ENCODE data around the gene RBM22. TPM values are rescaled to one million over a fixed set of nuclear protein-coding genes. Genes with fewer than 3 reads are reported as not detected.

Gene RBM22
- total and polyA plus RNA-seq, 2 of the 8 experiments (the other 6 are each of a cell fraction or from before 2014, with no cell fraction given), result 20.8 to 33.9 TPM

GRCh38 chr5:150660108-150660831 is 40.6 kb downstream of the RBM22 start (continued):
- no peak for TF ChIP-seq CTCF (IDR thresholded peaks at IDR 0.05; ENCODE audit: control extremely low read depth in 1 of 3, insufficient read depth in 1 of 3, low read depth in 1 of 3, low read length in 3 of 3)

Data from H1 (cell line).